Measurements from ENCODE around the gene MYO1C. TPM values are rescaled to one million over a fixed set of nuclear protein-coding genes. Genes with fewer than 3 reads are reported as not detected.

Gene MYO1C
- total RNA-seq, 4 donors from 2014 or later = 103 to 145 (median 121) TPM

DNA sequence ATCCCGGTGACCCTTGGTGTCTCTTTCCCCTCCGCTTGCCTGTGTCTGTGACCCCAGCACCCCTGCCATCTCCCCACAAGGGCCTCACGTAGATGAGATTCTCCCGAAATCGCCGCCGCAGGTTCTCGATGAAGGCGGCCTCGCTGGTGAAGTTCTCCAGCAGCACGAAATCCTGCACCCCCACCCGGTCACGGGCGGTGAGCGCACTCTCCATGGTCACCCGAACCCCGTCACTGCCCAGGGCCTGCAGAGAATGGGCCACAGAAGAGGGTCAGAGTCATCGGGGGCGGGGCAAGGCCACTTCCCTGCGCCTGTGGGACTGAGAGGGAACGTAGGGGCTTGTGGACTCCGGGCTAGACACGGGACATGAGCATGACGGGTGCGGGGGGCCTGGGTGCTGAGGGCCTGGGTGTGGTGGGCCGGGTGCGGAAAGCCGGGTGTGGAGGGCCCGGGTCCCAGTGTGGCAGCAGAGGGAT lies 8.4 kb downstream of the MYO1C start:
- Histone ChIP-seq H3K4me1 (peaks cover 31 to 39% of the 10 kb centered on the region in 2 donors), H3K27me3 (no peaks in the 10 kb centered on the region), H3K4me3 (replicated peaks in 1 of 3) (peak overlapping the region in 1 of 3 donors; percentile 77), H3K9me3 (no peaks in the 10 kb centered on the region), H3K27ac (peak overlapping the region in 2 of 3 donors; percentile 48 to 98), H3K36me3 (peaks cover 19 to 36% of the 10 kb centered on the region in 2 donors)
- TF ChIP-seq, protein P1, sequence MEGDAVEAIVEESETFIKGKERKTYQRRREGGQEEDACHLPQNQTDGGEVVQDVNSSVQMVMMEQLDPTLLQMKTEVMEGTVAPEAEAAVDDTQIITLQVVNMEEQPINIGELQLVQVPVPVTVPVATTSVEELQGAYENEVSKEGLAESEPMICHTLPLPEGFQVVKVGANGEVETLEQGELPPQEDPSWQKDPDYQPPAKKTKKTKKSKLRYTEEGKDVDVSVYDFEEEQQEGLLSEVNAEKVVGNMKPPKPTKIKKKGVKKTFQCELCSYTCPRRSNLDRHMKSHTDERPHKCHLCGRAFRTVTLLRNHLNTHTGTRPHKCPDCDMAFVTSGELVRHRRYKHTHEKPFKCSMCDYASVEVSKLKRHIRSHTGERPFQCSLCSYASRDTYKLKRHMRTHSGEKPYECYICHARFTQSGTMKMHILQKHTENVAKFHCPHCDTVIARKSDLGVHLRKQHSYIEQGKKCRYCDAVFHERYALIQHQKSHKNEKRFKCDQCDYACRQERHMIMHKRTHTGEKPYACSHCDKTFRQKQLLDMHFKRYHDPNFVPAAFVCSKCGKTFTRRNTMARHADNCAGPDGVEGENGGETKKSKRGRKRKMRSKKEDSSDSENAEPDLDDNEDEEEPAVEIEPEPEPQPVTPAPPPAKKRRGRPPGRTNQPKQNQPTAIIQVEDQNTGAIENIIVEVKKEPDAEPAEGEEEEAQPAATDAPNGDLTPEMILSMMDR (IDR thresholded peaks at IDR 0.05) = no peak
- no peak for TF ChIP-seq POLR2A (IDR thresholded peaks at IDR 0.05)
- no peak for DNase-seq
- WGBS, 2 donors = 87 to 94% methylated on average over 29 of the region's 29 CpGs
- intact Hi-C loops (cut with DNase I) = no loop called here

- no peaks in the 10 kb centered on the region for H3K9me3 ChIP-seq
- no peak for DNase-seq
- TF ChIP-seq, protein P1 (IDR thresholded peaks at IDR 0.05) = no peak
- TF ChIP-seq POLR2A (IDR thresholded peaks at IDR 0.05) = no peak
- WGBS, 2 donors = 82% methylated on average over 13 of the region's 20 CpGs; no CpG with 5 or more reads in 1 of the 2 donors
- H3K27me3 ChIP-seq = no peaks in the 10 kb centered on the region
- intact Hi-C loops (cut with DNase I) = no loop called here
- no peak overlapping the region for H3K4me3 ChIP-seq (replicated peaks in 1 of 3)
- no peak overlapping the region for H3K27ac ChIP-seq
- H3K36me3 ChIP-seq = peaks cover 30 to 49% of the 10 kb centered on the region in 2 donors
- peaks cover 22 to 31% of the 10 kb centered on the region in 2 donors for H3K4me1 ChIP-seq
These were observed 9.8 kb downstream of the MYO1C start for GRCh38 chr17:1482680-1483079.

- WGBS, 2 donors = 84 to 86% methylated on average over 11 of the region's 11 CpGs
- Histone ChIP-seq H3K4me3 (replicated peaks in 1 of 3) (no peak overlapping the region), H3K27ac (no peak overlapping the region), H3K27me3 (no peaks in the 10 kb centered on the region), H3K36me3 (peaks cover 39 to 58% of the 10 kb centered on the region in 2 donors), H3K9me3 (no peaks in the 10 kb centered on the region), H3K4me1 (peaks cover 13 to 22% of the 10 kb centered on the region in 2 donors)
- intact Hi-C loops (cut with DNase I) = no loop called here
- DNase-seq = no peak
- TF ChIP-seq, protein P1 (IDR thresholded peaks at IDR 0.05) = no peak
- no peak for TF ChIP-seq POLR2A (IDR thresholded peaks at IDR 0.05)
These were observed 10.8 kb downstream of the MYO1C start for GRCh38 chr17:1481736-1482135.

DNA sequence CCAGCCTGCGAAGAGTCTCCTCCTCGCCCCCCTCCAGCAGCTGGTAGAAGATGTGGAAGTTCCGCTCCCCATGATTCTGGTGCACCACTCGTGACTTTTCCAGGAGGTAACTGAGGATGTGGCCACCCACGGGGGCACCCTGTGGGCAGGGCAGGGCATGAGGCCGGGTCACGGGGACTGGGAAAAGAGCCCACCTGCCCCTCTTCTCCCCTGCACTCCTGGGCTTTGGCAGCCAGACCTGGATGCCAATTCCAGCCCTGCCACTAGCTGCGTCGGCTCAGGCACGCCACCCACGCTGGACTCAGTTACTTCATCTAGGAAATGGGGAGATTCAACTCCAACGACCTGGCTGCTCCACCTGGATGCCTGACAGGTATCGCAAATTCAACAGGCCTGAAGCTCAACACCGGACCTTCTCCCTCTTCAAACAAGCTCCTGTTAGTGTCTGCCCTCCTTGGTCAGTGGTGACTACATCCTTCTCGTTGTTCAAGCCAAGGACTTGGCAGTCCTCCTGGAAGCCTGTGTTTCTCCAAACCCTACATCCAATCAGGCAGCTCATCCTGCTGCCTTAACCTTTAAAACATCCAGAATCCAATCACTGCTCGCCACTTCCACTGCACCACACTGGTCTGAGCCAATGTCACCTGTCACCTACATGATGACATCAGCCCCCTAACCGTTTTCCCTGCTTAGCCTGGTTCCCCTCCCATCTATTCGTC lies 11.6 kb downstream of the MYO1C start:
- intact Hi-C loops (cut with DNase I) = no loop called here
- TF ChIP-seq POLR2A (IDR thresholded peaks at IDR 0.05) = no peak
- TF ChIP-seq, protein P1 (IDR thresholded peaks at IDR 0.05) = no peak
- no peaks in the 10 kb centered on the region for H3K27me3 ChIP-seq
- no peaks in the 10 kb centered on the region for H3K9me3 ChIP-seq
- 88 to 89% methylated on average over 11 to 18 of the region's 18 CpGs for WGBS, 2 donors
- H3K4me1 ChIP-seq = peaks cover 12 to 20% of the 10 kb centered on the region in 2 donors
- H3K4me3 ChIP-seq (replicated peaks in 1 of 3) = no peak overlapping the region
- no peak for DNase-seq
- H3K27ac ChIP-seq = no peak overlapping the region
- peaks cover 45 to 59% of the 10 kb centered on the region in 2 donors for H3K36me3 ChIP-seq

- H3K9me3 ChIP-seq = no peaks in the 10 kb centered on the region
- TF ChIP-seq, protein P1 (IDR thresholded peaks at IDR 0.05) = no peak
- TF ChIP-seq POLR2A (IDR thresholded peaks at IDR 0.05) = no peak
- WGBS, 2 donors = 94 to 100% methylated on average over 6 to 11 of the region's 26 CpGs
- H3K4me1 ChIP-seq = peaks cover 8 to 19% of the 10 kb centered on the region in 2 donors
- H3K27me3 ChIP-seq = no peaks in the 10 kb centered on the region
- peaks cover 45 to 70% of the 10 kb centered on the region in 2 donors for H3K36me3 ChIP-seq
- intact Hi-C loops (cut with DNase I) = no loop called here
- DNase-seq = no peak
- no peak overlapping the region for H3K27ac ChIP-seq
- H3K4me3 ChIP-seq (replicated peaks in 1 of 3) = no peak overlapping the region
These were observed 14.1 kb downstream of the MYO1C start for GRCh38 chr17:1478418-1478817.

All from thyroid gland (tissue), 4 donors.